Smooth muscle cell of the brain vasculature (primary cell): ENCODE results near the gene USP7.
"Not testable (repeated sequence)": the region's sequence is repeated elsewhere in the genome, so short reads cannot be mapped to it uniquely, and the experiment has no call there.

Experiments used
- DNase-seq: peaks from one replicate; pipeline ENCODE4 v3.0.0-alpha.2; 2012; ENCODE audit warnings: low read depth, low spot score

USP7 gene

GRCh38 chr16:8972843-8973586 is 9.3 kb upstream of the USP7 start:
- DNase-seq = no peak

GRCh38 chr16:8971416-8971815 is 7.7 kb upstream of the USP7 start:
- DNase-seq = no peak

- DNase-seq = not testable (repeated sequence)
Observed at GRCh38 chr16:8969202-8969897, 5.6 kb upstream of the USP7 start.

- not testable (repeated sequence) for DNase-seq
Observed at GRCh38 chr16:8968054-8968453, 4.3 kb upstream of the USP7 start.

GRCh38 chr16:8967132-8967821 is 3.6 kb upstream of the USP7 start:
- no peak for DNase-seq

- no peak for DNase-seq
Observed at GRCh38 chr16:8966817-8967131, 3.1 kb upstream of the USP7 start.

- no peak for DNase-seq
Observed at GRCh38 chr16:8964462-8964861, 756 bp upstream of the USP7 start.

- no peak for DNase-seq
Observed at GRCh38 chr16:8963010-8963820, 491 bp downstream of the USP7 start.

- DNase-seq = no peak
Observed at GRCh38 chr16:8962393-8963009, 1.2 kb downstream of the USP7 start.

GRCh38 chr16:8961811-8962390 is 1.8 kb downstream of the USP7 start:
- DNase-seq = no peak

- DNase-seq = no peak
Observed at GRCh38 chr16:8960788-8961109, 3.0 kb downstream of the USP7 start.

GRCh38 chr16:8959921-8960787 is 3.6 kb downstream of the USP7 start:
- DNase-seq = no peak

- no peak for DNase-seq
Observed at GRCh38 chr16:8958344-8959167, 5.2 kb downstream of the USP7 start.

GRCh38 chr16:8957509-8958157 is 6.1 kb downstream of the USP7 start:
- no peak for DNase-seq

GRCh38 chr16:8957063-8957397 is 6.7 kb downstream of the USP7 start:
- DNase-seq = no peak

GRCh38 chr16:8956265-8957062 is 7.2 kb downstream of the USP7 start:
- DNase-seq = no peak

GRCh38 chr16:8955828-8956227 is 7.9 kb downstream of the USP7 start:
- DNase-seq = no peak

- DNase-seq = no peak
Observed at GRCh38 chr16:8953064-8953463, 10.6 kb downstream of the USP7 start.
